Measurements from ENCODE around the gene IP6K1. TPM values are rescaled to one million over a fixed set of nuclear protein-coding genes. Genes with fewer than 3 reads are reported as not detected.
A peak's percentile ranks its signal among the peaks of the same experiment; 100 is the strongest.

IP6K1 gene
- total RNA-seq, 2 donors from 2014 or later, result 19.8 to 27.5 TPM

DNA sequence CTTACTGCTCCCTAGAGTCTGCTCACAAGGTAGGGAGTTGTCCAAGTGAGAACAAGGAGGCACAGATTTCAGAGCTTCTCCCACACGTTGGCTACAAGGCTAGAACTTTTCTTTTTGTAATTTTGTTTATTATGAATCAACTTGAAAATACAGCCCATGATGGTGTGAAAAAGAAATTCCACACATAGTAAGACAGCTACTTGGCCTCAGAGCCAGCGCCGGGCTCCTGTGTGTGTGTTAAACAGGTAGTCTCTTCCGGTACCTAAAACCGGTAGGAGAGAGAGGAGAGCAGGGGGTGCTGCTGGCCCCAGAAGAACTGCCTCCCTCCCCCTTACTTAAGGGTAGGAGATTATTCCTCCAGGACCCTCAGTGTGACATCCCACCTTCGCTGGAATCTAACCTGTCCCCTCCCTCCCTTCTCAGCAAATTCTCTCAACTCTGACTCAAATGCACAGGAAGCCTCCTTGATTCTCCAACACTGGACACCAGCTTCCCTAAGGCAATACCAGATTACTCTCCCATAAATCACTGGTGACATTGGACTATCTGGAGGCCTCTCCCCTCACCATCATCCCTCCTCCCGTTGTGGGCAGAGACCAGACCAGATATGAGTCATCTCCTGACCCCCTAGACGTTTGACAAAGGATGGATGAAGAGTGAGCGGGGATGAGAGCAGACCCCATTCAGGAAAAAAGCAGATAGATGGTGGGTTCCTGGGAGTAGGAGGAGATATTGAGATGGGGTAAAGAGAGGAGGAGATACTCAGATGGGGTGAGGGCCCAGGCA lies 4.5 kb upstream of the IP6K1 start:
- Histone ChIP-seq H3K27me3 (no peaks in the 10 kb centered on the region), H3K4me1 (peaks cover 9% of the 10 kb centered on the region), H3K9me3 (no peaks in the 10 kb centered on the region), H3K36me3 (replicated peaks in 1 of 2; ENCODE audit: insufficient read depth in 1 of 2, low read depth in 2 of 2) (no peaks in the 10 kb centered on the region), H3K27ac (no peak overlapping the region), H3K4me3 (no peak overlapping the region)
- WGBS, 2 donors, result 61 to 71% methylated on average over 9 of the region's 9 CpGs
- no peak for DNase-seq
- intact Hi-C loops (cut with DNase I), result no loop called here
- TF ChIP-seq, protein P1, sequence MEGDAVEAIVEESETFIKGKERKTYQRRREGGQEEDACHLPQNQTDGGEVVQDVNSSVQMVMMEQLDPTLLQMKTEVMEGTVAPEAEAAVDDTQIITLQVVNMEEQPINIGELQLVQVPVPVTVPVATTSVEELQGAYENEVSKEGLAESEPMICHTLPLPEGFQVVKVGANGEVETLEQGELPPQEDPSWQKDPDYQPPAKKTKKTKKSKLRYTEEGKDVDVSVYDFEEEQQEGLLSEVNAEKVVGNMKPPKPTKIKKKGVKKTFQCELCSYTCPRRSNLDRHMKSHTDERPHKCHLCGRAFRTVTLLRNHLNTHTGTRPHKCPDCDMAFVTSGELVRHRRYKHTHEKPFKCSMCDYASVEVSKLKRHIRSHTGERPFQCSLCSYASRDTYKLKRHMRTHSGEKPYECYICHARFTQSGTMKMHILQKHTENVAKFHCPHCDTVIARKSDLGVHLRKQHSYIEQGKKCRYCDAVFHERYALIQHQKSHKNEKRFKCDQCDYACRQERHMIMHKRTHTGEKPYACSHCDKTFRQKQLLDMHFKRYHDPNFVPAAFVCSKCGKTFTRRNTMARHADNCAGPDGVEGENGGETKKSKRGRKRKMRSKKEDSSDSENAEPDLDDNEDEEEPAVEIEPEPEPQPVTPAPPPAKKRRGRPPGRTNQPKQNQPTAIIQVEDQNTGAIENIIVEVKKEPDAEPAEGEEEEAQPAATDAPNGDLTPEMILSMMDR (IDR thresholded peaks at IDR 0.05), result no peak
- no peak for TF ChIP-seq POLR2A (IDR thresholded peaks at IDR 0.05)
- ATAC-seq, result no peak

DNA sequence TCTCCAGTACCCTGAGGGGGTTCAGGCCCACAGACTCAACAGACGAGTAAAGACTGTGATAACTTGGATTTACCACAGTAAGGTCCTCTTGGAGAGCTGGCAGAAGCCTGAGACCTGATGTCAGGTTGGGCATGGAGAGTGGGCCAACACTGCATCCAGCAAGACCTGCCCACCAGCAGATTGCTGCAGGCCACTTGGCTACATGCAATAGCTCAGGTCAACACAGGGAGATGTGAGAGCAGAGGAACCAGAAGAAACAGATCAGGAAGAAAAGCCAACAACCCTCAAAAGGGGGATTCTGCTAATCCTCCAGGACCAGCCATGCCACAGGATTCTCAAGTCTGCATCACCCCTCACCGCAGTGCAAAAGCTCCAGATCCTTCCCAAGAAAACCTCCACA lies 1.7 kb upstream of the IP6K1 start:
- WGBS, 2 donors, result 88 to 100% methylated on average over 2 of the region's 2 CpGs
- DNase-seq, result no peak
- no peak for TF ChIP-seq POLR2A (IDR thresholded peaks at IDR 0.05)
- TF ChIP-seq, protein P1 (IDR thresholded peaks at IDR 0.05), result no peak
- no peak overlapping the region for H3K27ac ChIP-seq
- H3K9me3 ChIP-seq, result no peaks in the 10 kb centered on the region
- peaks cover 33% of the 10 kb centered on the region for H3K4me1 ChIP-seq
- intact Hi-C loops (cut with DNase I), result no loop called here
- ATAC-seq, result no peak
- no peak overlapping the region for H3K4me3 ChIP-seq
- H3K27me3 ChIP-seq, result no peaks in the 10 kb centered on the region
- H3K36me3 ChIP-seq (replicated peaks in 1 of 2; ENCODE audit: insufficient read depth in 1 of 2, low read depth in 2 of 2), result no peaks in the 10 kb centered on the region

DNA sequence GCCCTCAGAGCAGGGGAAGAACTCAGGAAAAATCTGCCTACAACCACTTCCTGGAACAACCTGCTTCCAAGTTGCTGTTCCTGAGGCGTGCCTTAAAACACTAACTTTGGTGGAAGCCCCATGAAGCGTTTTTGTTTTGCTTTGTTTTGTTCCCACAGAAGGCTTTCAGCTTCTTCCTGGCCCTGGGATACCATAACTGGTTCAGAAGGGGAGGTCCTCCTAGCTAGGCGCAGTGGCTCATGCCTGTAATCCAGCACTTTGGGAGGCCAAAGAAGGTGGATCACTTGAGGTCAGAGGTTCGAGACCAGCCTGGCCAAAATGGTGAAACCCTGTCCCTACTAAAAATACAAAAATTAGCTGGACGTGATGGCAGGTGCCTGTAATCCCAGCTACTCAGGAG lies 1.2 kb upstream of the IP6K1 start:
- no peak for DNase-seq
- ATAC-seq, result no peak
- no peaks in the 10 kb centered on the region for H3K36me3 ChIP-seq (replicated peaks in 1 of 2; ENCODE audit: insufficient read depth in 1 of 2, low read depth in 2 of 2)
- TF ChIP-seq, protein P1 (IDR thresholded peaks at IDR 0.05), result no peak
- no peak for TF ChIP-seq POLR2A (IDR thresholded peaks at IDR 0.05)
- peaks cover 36% of the 10 kb centered on the region for H3K4me1 ChIP-seq
- intact Hi-C loops (cut with DNase I), result no loop called here
- H3K27me3 ChIP-seq, result no peaks in the 10 kb centered on the region
- H3K27ac ChIP-seq, result peak overlapping the region in 1 of 4 donors; percentile 98
- H3K4me3 ChIP-seq, result no peak overlapping the region
- 81 to 87% methylated on average over 5 of the region's 5 CpGs for WGBS, 2 donors
- H3K9me3 ChIP-seq, result no peaks in the 10 kb centered on the region

DNA sequence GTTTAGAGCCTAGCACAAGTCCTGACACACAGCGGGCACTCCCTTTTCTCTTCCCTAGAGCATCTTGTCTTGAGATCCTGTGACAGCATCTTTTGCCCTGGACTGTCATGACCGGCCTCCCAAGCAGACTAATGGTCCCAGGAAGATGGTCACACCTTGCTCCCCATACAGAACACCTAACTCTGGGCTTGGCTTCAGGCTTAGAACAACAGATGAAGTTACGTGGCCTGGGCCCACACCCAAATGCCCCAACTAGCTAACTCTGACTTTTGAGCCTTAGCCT lies 781 bp upstream of the IP6K1 start:
- H3K27ac ChIP-seq, result peak overlapping the region; percentile 88 to 99 (median 96)
- H3K9me3 ChIP-seq, result no peaks in the 10 kb centered on the region
- WGBS, 2 donors, result 79 to 84% methylated on average over 3 of the region's 3 CpGs
- H3K36me3 ChIP-seq (replicated peaks in 1 of 2; ENCODE audit: insufficient read depth in 1 of 2, low read depth in 2 of 2), result no peaks in the 10 kb centered on the region
- H3K4me3 ChIP-seq, result no peak overlapping the region
- intact Hi-C loops (cut with DNase I), result no loop called here
- peaks cover 40% of the 10 kb centered on the region for H3K4me1 ChIP-seq
- H3K27me3 ChIP-seq, result no peaks in the 10 kb centered on the region
- DNase-seq (no peak), ATAC-seq (no peak)
- TF ChIP-seq POLR2A (IDR thresholded peaks at IDR 0.05), result no peak
- TF ChIP-seq, protein P1 (IDR thresholded peaks at IDR 0.05), result no peak
